GM10266 (cell line): ENCODE results near the gene ALDH9A1.

Source experiments
- DNase-seq: peaks from one replicate; pipeline ENCODE4 v3.0.0; 2012; ENCODE audit errors: extremely low spot score
- TF ChIP-seq, protein P1 (sequence below): IDR thresholded peaks from 2 replicates; pipeline ENCODE4 v1.5.1; 2012; ENCODE audit warnings: mild to moderate bottlenecking, low read depth; ENCODE audit not compliant: control insufficient read depth, insufficient read depth; ENCODE audit errors: missing control alignments

The ALDH9A1 gene

DNA sequence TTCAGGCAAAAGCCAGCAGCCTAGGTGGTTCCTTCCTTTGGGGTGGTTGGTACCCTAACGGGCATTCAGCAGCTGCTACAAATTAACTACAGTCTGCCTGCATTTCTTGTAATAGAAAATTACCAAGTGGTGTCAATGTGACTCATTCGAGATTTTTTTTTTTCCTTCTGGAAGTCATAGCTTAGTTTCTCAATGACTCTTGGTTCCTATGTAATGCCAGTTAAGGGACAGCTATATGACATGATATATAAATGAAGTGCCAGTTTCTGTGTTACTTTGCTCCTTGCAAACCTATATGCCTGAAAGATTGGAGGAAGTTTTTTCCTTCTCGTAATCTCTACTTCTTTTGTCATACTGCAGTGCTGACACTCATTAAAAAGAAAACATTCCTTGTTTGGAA is 64.7 kb downstream of the ALDH9A1 start:
- DNase-seq, result no peak
- TF ChIP-seq, protein P1, sequence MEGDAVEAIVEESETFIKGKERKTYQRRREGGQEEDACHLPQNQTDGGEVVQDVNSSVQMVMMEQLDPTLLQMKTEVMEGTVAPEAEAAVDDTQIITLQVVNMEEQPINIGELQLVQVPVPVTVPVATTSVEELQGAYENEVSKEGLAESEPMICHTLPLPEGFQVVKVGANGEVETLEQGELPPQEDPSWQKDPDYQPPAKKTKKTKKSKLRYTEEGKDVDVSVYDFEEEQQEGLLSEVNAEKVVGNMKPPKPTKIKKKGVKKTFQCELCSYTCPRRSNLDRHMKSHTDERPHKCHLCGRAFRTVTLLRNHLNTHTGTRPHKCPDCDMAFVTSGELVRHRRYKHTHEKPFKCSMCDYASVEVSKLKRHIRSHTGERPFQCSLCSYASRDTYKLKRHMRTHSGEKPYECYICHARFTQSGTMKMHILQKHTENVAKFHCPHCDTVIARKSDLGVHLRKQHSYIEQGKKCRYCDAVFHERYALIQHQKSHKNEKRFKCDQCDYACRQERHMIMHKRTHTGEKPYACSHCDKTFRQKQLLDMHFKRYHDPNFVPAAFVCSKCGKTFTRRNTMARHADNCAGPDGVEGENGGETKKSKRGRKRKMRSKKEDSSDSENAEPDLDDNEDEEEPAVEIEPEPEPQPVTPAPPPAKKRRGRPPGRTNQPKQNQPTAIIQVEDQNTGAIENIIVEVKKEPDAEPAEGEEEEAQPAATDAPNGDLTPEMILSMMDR, result no peak

DNA sequence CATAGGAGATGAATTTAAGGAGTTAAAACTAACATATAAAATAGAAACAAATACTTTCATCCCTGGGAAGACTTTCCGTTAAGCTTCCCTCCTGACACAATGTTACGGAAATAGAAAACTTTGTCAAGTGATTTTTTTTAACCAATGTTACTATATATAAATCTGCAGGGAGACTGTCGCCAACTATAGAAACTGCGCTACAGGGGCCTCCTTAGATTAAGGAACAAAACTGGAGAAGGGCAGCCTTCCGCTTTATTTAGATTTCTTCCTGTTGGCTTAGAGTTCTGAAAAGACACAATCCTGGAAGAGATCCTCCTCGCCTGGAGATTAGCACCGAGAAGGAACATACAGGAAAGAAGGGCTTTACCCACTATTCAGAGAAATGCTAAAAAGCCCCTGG is 65.9 kb downstream of the ALDH9A1 start:
- DNase-seq, result no peak
- TF ChIP-seq, protein P1, result no peak

DNA sequence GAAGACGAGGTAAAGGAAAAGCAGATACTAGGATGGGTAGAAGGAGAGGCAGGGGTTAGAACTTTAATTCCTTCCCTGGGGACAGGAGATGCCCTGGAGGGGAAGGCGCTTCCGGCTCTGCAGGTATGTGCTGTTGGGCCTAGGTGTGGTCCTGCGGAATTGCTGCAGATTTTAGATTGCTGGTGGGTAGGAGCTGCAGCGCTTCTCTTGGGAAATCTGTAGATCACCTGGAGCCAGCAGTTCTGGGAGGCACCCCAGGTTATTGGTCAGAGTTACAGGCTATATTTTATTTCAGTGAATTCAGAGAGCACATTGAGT is 66.3 kb downstream of the ALDH9A1 start:
- no peak for DNase-seq

DNA sequence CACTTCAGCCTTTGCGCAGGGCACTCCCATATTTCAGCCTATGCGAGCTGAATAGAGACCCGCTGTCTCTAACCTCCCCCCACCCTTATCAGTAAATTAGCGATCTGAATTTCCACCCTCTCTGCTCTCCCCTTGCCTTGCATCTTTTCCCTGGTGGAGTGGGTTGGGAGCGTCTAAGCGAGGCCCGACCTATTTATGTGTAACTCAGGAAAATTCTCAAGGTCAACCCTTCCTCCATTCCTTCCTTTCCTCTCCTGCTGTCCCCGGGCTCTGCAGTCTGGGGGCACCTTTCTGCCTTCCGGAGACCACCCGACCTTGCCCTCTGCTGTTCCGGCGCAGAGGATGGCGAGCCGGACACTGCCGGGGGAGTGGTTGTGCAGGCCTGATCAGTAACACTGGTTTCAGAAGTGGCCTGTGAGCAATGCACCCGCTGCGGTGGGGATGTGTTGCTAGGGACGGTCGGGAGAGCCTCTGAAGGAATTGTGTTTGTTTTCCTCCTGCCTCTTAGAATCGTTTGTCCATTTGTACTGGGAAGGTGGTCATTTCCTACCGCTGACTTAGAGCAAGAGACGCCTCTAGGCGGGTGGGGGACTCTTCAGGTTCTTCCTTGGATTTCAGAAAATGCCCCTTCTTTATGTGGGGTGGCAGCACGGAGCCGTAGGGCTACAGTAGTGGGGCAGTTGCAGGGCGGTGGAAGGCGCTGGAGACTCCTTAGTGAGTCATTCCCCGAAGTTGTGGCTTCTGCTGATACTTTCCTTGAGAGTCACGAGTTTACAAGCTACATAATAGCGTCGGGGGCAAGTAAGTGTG is 66.8 kb downstream of the ALDH9A1 start:
- TF ChIP-seq, protein P1, result no peak
- DNase-seq, result peak; percentile 32

More for the DNA sequence above, 66.3 kb downstream of the ALDH9A1 start:
- TF ChIP-seq, protein P1, result no peak

DNA sequence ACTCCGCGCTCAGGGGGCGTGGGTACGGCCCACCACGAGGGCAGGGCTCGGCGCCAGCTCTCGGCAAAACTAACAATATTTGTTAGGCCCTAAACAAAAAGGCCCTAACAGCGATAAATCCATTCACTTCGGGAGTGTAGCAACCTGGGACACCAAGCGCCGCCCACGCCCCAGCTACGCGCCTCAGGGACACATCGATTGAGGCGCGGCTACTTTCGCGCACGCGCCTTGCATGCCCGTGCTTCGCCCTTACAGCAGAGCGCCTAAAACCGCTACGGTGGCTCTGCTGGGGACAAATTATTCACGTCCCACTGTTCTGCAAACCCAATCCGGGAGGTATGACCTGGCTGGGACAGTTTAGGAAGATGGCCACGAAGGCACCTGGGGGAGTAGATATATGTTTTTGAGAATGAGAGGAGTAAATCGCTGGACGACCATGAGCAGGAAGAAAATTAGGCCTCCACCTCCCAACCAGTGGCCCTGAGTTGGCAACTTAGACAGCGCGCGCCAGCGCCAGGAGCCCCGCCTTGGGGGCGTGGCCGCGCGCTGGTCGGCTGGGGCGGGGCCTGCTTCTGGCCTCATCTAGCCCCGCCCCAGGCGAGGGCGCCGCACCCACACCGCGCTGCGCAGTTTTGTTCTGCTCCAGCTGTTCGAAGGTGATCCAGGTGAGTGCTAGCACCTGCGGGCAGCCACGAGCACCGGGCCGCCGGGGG is 67.6 kb downstream of the ALDH9A1 start, which contains the start of gene MGST3:
Gene MGST3 (plus strand): TSS at position 606 of the 713 bp plus-strand sequence. CDS start 18,614 bp downstream, outside the sequence.
- TF ChIP-seq, protein P1, result no peak
- peak; percentile 88 for DNase-seq

DNA sequence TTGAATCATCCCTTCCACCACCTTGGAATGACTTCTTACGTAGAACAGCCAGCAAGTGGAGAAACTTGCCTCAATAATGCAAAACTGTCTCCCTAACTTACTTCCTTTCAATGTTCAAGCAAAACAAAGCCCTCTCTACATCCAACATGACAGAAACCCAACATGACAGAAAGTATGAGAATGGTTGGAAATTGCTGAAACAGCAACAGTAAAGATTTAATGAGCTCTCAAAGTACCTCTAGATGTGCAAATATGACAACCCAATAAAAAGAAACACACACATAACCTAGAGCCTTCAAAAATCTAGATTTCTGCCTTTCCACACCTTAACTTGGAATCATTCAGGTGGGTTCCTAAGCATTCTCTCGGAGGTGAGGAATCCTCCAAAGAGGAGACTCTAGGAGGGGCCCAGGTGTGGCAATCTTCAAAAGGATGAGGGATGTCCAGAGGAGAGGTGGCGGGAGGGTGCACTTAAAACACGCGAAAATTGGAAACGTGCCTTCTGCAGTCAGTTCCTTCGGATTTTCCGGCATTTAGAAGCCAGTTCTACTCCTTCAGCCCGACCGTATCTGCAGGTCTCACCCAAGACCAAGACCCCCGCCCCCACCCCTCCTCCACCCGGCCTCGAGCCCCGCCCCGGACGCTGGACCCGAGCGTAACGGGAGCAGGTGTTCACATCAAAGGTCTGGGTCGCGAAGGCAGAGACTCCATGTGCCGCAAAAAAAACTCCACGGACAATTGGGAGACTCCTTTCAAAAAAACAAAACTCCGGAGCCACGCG is 68.3 kb downstream of the ALDH9A1 start:
- TF ChIP-seq, protein P1, result no peak
- DNase-seq, result no peak
